KMS-11 (cell line): Measurements from ENCODE around the gene ADAMTS17.

Experiments used
- H2AFZ ChIP-seq: fragments of 200-600 bp; sonication (generic); 2 replicates; pipeline ENCODE4 v1.6.1; 2016; ENCODE audit warnings: antibody characterized with exemption, mixed run types, low read depth
- H3K27ac ChIP-seq: fragments of 200-600 bp; sonication (generic); 2 replicates; pipeline ENCODE4 v1.6.1; 2016; ENCODE audit warnings: mild to moderate bottlenecking, mixed run types
- H3K27me3 ChIP-seq: fragments of 200-600 bp; sonication (generic); 2 replicates; pipeline ENCODE4 v1.6.1; 2017; ENCODE audit warnings: mild to moderate bottlenecking, low read depth, mixed run types, moderate library complexity; ENCODE audit not compliant: insufficient read depth
- H3K36me3 ChIP-seq: fragments of 200-600 bp; sonication (generic); 2 replicates; pipeline ENCODE4 v1.6.1; 2017; ENCODE audit warnings: mild to moderate bottlenecking, mixed run types; ENCODE audit not compliant: insufficient read depth
- H3K4me1 ChIP-seq: fragments of 200-600 bp; sonication (generic); 2 replicates; pipeline ENCODE4 v1.6.1; 2016; ENCODE audit warnings: mild to moderate bottlenecking, low read depth, mixed run types; ENCODE audit not compliant: poor library complexity, severe bottlenecking
- H3K4me2 ChIP-seq: fragments of 200-600 bp; sonication (generic); 2 replicates; pipeline ENCODE4 v1.7.0; 2016; ENCODE audit warnings: mild to moderate bottlenecking, mixed run types
- H3K4me3 ChIP-seq: fragments of 200-600 bp; sonication (generic); IDR thresholded peaks from 2 replicates; pipeline ENCODE4 v1.6.1; 2017; ENCODE audit warnings: low read depth, low read length, mixed read lengths; ENCODE audit not compliant: insufficient read depth
- H3K79me2 ChIP-seq: fragments of 200-600 bp; sonication (generic); 2 replicates; pipeline ENCODE4 v1.6.1; 2016; ENCODE audit warnings: low read depth, mixed run types; ENCODE audit not compliant: insufficient read depth
- H3K9ac ChIP-seq: fragments of 200-600 bp; sonication (generic); 2 replicates; pipeline ENCODE4 v1.6.1; 2016; ENCODE audit warnings: mild to moderate bottlenecking, mixed run types
- H4K20me1 ChIP-seq: fragments of 200-600 bp; sonication (generic); 2 replicates; pipeline ENCODE4 v1.6.1; 2016; ENCODE audit warnings: mild to moderate bottlenecking, mixed run types; ENCODE audit not compliant: insufficient read depth
- CTCF ChIP-seq: fragments of 200-600 bp; sonication (generic); conservative IDR thresholded peaks from 2 replicates; pipeline ENCODE4 v1.6.1; 2017; ENCODE audit warnings: low read depth, mild to moderate bottlenecking, antibody characterized with exemption, low read length, moderate library complexity, mixed read lengths

ADAMTS17 gene

GRCh38 chr15:100198442-100198841 is 143.3 kb downstream of the ADAMTS17 start:
- Histone ChIP-seq H3K27me3 (no peaks in the 10 kb centered on the region), H3K79me2 (no peaks in the 10 kb centered on the region), H3K4me1 (no peaks in the 10 kb centered on the region), H2AFZ (no peak overlapping the region), H3K27ac (no peak overlapping the region), H3K36me3 (no peaks in the 10 kb centered on the region), H3K9ac (no peak overlapping the region), H4K20me1 (no peaks in the 10 kb centered on the region), H3K4me2 (no peak overlapping the region), H3K4me3 (no peak overlapping the region)
- TF ChIP-seq CTCF = no peak

- Histone ChIP-seq H3K9ac (no peak overlapping the region), H3K4me2 (no peak overlapping the region), H2AFZ (no peak overlapping the region), H3K27ac (no peak overlapping the region), H4K20me1 (no peaks in the 10 kb centered on the region), H3K4me1 (no peaks in the 10 kb centered on the region), H3K27me3 (no peaks in the 10 kb centered on the region), H3K4me3 (no peak overlapping the region), H3K79me2 (no peaks in the 10 kb centered on the region), H3K36me3 (no peaks in the 10 kb centered on the region)
- TF ChIP-seq CTCF = no peak
Observed at GRCh38 chr15:100196326-100197058, 145.3 kb downstream of the ADAMTS17 start.

- H3K27me3 ChIP-seq = no peaks in the 10 kb centered on the region
- TF ChIP-seq CTCF = no peak
Observed at GRCh38 chr15:100194996-100195395, 146.8 kb downstream of the ADAMTS17 start.

GRCh38 chr15:100193277-100193860 is 148.4 kb downstream of the ADAMTS17 start:
- no peak for TF ChIP-seq CTCF
- no peaks in the 10 kb centered on the region for H3K4me1 ChIP-seq
- H3K79me2 ChIP-seq = no peaks in the 10 kb centered on the region
- H3K4me2 ChIP-seq = no peak overlapping the region
- H2AFZ ChIP-seq = no peak overlapping the region
- H3K9ac ChIP-seq = no peak overlapping the region
- H4K20me1 ChIP-seq = no peaks in the 10 kb centered on the region
- H3K4me3 ChIP-seq = no peak overlapping the region
- no peaks in the 10 kb centered on the region for H3K27me3 ChIP-seq
- no peak overlapping the region for H3K27ac ChIP-seq
- H3K36me3 ChIP-seq = no peaks in the 10 kb centered on the region

More at GRCh38 chr15:100194996-100195395, 146.8 kb downstream of the ADAMTS17 start:
- H3K27ac ChIP-seq = no peak overlapping the region
- H3K4me3 ChIP-seq = no peak overlapping the region
- no peaks in the 10 kb centered on the region for H3K36me3 ChIP-seq
- H3K4me2 ChIP-seq = no peak overlapping the region
- H4K20me1 ChIP-seq = no peaks in the 10 kb centered on the region
- H3K79me2 ChIP-seq = no peaks in the 10 kb centered on the region
- no peaks in the 10 kb centered on the region for H3K4me1 ChIP-seq
- no peak overlapping the region for H2AFZ ChIP-seq
- no peak overlapping the region for H3K9ac ChIP-seq
